ENCODE results near the gene ABHD12.
"Not testable (repeated sequence)": the region's sequence is repeated elsewhere in the genome, so short reads cannot be mapped to it uniquely, and the experiment has no call there.

The ABHD12 gene

DNA sequence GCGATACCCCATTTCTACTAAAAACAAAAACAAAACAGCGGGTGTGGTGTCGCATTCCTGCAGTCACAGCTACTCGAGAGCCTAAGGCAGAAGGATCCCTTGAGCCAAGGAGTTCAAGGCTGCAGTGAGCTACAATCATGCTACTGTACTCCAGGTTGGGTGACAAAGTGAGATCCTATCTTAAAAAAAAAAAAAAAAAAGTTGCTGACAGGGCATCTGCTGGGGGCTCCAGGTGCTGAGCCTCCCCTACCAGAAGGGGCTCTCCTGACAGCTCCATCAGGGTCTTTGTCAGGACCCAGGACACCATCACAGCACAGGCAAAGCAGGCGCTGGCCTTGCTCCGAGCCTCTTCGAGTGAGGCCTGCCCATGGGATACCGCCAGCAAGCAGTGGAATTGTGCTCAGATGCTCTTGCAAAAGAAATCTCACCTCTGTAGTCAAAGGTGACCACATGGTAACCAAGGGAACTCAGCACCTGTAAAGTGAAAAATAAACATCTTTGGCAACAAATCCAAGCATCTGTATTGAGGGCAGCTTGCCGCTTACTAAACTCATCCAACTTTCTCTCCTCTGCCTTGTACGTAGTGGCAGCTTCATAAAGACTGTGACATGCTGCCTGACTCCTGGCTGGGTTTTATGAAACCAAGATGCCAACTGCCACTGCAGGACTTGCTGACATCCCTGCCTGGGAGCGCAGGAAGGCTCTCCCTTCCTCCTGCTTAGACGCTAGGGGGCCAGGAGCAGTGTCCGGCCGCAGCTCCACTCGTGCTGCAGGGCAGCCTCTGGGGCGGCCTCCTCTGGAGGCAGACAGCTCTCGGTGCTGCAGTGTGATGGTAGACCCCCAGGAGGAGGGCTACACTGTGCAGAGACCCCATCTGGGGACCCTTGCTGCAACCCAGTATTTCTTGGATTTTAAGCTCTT lies 75.9 kb downstream of the ABHD12 start:
- peak; percentile 66 for DNase-seq
- in situ Hi-C loops (cut with HindIII; ENCODE audit: low pct_ligation_motif_present, low pct_unique_long_range_greater_than_20kb, low sequenced_read_pairs), result no loop called here

DNA sequence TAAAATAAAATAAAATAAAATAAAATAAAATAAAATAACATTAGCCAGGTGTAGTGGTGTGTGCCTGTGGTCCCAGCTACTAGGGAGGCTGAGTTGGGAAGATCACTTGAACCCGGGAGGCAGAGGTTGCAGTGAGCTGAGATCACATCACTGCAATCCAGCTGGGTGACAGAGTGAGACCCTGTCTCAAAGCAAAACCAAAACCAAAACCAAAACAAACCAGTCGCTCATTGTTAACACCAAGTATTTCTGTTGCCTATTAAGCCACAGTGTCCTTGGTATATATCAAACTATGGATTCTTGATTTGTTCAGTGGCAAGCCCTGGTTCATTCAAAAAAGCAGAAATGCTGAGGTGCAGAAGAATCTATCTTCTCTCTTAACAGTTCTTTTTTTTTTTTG lies 77.0 kb downstream of the ABHD12 start:
- in situ Hi-C loops (cut with HindIII; ENCODE audit: low pct_ligation_motif_present, low pct_unique_long_range_greater_than_20kb, low sequenced_read_pairs), result no loop called here
- DNase-seq, result no peak

DNA sequence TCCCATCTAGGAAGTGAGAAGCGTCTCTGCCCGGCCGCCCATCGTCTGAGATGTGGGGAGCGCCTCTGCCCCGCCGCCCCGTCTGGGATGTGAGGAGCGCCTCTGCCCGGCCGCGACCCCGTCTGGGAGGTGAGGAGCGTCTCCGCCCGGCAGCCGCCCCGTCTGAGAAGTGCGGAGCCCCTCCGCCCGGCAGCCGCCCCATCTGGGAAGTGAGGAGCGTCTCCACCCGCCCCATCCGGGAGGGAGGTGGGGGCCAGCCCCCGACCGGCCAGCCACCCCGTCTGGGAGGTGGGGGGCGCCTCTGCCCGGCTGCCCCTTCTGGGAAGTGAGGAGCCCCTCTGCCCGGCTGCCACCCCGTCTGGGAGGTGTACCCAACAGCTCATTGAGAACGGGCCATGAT lies 77.9 kb downstream of the ABHD12 start:
- in situ Hi-C loops (cut with HindIII; ENCODE audit: low pct_ligation_motif_present, low pct_unique_long_range_greater_than_20kb, low sequenced_read_pairs); DNase-seq: not testable (repeated sequence)

DNA sequence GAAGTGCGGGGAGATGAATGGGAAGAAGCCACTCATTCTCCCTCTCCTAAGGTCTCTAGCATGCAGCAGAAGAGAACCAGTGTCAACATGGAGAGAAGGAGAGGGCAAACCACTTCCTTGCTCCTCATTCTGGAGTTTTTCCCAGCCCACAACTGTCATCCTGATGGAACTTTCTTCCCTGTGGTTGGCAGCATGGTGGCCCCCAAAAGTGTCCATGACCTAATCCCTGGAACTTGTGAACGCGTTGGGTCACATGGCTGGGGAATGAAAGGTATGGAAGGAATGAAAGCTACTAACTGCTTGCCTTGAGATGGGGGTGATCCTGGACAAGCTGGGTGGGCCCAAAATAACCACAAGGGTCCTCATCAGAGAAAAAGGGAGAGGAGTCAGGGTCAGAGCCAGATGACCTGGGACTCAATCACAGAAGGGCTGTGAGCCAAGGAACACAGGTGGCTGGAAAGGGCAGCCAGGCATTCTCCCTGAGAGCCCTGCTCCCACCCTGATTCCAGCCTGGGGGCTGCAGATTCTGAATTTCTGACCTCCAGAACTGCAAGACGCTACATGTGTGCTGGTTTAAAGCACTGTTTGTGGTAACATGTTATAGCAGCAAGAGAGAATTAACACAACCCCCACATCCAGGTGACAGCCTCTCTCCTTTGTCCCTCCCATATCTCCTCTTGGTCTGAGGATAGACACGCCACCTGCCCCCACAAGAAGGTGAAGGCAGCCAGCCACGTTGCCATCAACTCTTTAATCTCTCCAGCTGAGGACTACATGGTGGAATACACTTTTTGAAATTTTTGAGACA lies 79.5 kb downstream of the ABHD12 start:
- in situ Hi-C loops (cut with HindIII; ENCODE audit: low pct_ligation_motif_present, low pct_unique_long_range_greater_than_20kb, low sequenced_read_pairs), result no loop called here
- DNase-seq, result peak; percentile 78

DNA sequence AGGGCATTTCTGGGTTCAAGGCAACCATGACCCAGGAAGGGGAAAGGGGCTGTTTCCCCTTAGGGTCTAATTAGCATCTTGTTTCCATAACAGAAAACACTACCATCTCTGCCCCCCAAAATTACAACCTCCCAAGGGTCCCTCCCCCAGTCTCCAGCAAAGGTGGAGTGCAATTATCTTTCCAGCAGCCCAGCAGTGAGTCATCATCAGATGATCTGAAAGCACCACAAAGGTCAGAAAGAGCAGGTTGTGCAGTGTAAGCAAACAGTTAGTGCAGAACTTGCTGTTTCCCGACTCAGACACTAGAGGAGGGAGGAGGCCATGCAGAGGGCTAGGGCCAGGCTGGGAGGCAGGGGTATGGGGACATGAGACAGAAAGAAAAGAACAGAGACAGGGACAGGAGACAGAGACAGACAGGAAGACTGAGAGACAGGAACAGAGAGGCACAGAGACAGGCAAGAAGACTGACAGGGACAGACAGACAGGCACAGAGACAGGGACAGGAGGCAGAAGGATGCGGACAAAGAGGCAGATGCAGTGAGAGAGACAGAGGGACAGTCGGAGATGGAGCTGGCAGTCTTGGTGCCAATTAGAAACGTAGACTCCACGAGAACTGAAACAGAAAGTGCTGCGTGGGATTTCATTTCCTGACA lies 80.2 kb downstream of the ABHD12 start:
- in situ Hi-C loops (cut with HindIII; ENCODE audit: low pct_ligation_motif_present, low pct_unique_long_range_greater_than_20kb, low sequenced_read_pairs), result no loop called here
- peak; percentile 95 for DNase-seq

DNA sequence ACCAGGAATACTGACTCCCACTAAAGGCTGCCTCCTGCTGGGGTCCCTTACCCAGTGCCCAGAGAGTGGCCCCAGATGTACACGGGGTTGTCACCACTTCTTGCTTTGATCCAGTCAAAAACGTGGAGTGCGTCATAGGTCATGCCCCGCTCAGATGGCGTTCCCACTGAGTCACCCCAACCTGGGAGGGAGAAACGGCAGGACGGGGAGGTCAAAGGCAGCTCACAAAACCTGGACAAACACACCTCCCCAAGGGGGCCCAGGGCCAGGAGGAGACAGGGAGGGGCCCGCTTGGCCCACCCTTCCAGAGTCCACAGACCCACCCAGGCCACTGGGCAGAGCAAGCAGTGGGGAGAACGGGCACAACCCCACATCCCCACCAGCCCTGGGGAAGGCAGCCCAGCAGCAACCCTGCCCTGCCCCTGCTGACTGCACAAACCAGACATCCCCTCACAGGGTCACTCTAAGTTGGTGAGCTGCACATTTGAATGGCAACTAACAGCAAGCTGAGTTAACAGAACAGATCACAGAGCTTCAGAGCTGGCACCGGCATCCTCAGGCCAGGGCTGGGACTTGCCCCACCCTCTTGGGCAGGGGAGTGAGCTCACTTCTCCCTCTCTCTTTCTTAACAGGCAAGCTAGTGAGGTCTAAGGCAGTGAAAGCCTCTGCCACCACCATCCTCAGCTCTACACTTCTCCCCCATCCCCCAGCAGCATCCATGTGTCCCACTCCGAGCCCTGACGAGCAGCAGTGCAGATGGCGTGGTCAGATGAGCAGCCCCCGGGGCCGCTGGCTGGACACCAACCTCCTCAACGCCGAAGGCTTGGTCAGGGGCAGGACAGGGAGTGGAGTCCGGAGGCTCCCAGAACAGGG lies 81.0 kb downstream of the ABHD12 start:
- peak; percentile 85 for DNase-seq
- in situ Hi-C loops (cut with HindIII; ENCODE audit: low pct_ligation_motif_present, low pct_unique_long_range_greater_than_20kb, low sequenced_read_pairs), result no loop called here

DNA sequence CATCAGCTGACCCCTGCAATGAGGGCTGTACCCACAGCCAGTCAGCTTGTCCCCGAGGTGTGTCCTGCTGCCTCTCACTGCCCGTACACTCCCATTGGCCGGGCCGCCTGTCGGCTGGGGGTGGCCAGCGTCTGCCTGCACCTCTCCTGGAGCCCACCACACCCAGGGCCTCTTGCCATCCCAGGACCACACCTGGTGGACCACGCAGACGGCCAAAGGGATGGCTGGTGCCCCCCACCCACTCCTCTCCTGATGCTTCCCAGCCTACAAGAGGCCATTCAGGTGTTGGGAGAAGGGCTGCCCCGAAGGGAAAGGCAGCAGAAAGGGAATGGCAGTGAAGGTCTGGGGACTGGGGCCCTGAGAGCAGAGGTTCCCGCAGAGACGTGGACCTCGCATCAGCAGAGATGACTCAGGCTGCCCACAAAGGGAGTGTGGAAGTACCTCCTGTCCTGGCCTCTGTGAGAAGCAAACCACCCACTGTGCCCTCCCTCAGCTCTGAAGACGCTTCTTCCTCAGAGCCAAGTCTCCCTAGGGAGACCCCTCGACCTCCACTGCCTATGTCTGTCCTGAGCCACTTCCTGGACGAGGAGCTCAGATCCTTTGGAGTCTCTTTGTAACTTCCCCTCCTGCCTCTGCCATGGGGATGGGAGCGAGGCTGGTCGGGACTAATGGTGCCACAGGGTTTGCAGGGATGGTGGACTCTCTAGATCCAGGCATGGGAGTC lies 81.8 kb downstream of the ABHD12 start:
- in situ Hi-C loops (cut with HindIII; ENCODE audit: low pct_ligation_motif_present, low pct_unique_long_range_greater_than_20kb, low sequenced_read_pairs), result no loop called here
- peak; percentile 83 for DNase-seq

DNA sequence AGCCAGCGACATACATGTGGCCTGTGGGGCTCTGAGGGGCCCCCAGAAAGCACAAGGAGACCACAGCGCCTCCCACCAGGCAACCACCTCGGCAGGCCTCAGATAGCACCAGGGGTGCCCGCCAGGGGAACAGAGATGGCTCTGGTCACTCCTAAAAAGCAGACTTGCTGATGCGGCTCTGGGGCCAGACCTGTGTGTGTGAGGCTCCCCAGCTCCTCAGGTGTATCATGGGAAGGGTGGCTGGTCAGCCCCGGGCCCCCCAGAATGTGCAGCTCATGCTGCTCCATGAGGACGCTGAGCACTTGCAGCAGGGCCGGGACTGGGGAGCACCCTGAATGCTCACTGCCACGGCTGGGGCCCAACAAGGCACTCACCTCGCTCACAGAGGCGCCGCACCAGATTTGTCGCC lies 82.5 kb downstream of the ABHD12 start:
- DNase-seq, result no peak
- in situ Hi-C loops (cut with HindIII; ENCODE audit: low pct_ligation_motif_present, low pct_unique_long_range_greater_than_20kb, low sequenced_read_pairs), result no loop called here

DNA sequence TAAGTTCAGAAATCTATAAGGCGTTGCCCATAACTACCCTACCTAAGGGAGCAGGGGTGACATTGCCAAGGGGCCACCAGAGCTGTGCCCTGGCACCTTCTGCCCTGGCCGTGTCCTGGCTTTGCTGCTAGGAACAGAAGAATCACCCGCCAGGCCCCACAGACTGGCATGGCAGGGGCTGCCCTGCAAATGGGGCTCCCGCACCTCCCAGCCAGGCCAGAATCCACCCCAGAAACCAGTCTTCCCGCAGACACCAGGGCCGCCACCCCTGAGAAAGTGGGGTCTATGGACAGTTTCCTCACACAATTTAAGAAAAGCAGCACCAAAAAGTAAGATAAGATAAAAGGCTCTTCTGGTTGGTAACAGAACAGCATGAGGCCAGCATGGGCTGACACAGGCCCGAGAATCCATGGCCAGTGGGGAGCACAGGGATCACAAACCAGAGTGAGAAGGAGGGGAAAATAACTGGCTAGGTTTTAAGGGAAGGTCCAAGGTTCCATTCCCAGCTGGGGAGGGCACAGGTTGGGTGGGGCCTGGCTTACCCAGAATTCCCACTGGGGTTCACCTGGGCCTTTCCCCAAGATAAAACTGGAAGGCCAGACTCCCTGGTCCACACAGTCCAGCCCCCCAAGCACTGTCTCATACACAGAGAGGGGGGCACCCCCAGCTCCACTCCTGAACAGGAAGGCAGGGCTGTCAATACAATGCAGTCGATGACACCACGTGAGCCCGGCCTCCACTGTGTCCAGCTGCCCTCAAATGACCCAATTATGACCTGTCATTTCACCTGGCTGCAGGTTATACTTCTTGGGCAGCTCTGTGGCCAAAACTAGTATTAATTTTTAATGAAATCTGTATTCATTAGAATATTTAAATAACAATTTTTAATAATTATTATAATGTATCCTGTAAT lies 83.4 kb downstream of the ABHD12 start:
- in situ Hi-C loops (cut with HindIII; ENCODE audit: low pct_ligation_motif_present, low pct_unique_long_range_greater_than_20kb, low sequenced_read_pairs), result no loop called here
- no peak for DNase-seq

DNA sequence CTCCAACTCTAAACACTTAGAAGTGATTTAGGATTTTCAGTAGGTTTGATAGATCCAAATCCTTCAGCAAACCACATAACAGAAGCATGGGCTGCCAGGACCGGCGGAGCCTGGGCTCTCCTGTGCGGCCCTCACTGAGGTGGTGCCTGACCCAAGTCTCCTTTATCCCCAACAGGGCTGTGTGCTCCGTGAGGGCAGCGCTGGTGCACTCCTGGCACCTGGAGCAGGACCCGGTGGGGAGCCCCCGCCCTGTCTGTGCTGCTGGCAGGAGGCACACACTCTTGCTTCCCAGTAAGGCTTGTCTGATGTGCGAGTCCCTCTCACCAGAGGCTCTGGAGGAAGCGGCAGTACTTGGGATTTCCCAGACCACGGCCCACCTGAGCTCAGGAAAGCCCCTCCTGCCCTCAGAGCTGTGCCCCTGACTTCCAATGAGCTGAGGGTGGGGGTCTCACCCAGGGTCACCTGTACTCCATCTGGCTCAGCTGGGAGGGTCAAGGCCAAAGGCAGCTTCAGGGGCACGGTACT lies 86.5 kb downstream of the ABHD12 start:
- no peak for DNase-seq
- in situ Hi-C loops (cut with HindIII; ENCODE audit: low pct_ligation_motif_present, low pct_unique_long_range_greater_than_20kb, low sequenced_read_pairs), result no loop called here

DNA sequence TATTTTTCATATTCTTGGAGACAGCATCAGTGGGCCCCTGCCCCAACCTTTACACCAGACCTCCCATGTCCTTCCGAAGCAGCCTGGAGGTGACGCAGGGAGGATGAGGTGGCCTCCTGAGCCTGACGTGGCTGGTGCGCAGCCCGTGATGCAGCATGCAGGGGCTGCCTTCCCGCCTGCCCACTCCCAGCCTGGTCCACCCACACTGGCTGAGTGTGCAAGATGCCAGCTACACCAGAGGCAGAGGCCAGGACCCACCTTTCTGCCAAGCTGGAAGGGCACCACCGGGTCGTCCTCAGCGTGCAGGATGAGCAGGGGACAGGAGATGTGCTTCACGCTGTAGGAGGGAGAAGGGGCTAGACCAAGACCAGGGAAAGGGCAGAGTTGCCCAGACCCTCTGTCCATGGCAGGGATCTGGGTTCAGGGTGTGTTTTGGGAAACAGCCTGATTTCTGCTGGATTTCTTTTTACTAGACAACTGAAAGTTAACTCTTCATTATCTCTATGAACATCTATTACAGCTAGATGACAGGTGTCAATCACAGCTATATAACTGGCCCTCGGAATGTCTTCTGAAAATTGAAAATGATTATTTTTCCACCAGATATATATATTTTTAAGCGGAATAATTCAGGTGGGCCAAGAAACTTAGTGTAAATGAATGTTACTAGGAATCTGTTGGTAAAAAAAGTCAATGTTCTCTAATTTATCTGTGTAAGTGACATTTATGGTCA lies 87.2 kb downstream of the ABHD12 start:
- no peak for DNase-seq
- in situ Hi-C loops (cut with HindIII; ENCODE audit: low pct_ligation_motif_present, low pct_unique_long_range_greater_than_20kb, low sequenced_read_pairs), result no loop called here

DNA sequence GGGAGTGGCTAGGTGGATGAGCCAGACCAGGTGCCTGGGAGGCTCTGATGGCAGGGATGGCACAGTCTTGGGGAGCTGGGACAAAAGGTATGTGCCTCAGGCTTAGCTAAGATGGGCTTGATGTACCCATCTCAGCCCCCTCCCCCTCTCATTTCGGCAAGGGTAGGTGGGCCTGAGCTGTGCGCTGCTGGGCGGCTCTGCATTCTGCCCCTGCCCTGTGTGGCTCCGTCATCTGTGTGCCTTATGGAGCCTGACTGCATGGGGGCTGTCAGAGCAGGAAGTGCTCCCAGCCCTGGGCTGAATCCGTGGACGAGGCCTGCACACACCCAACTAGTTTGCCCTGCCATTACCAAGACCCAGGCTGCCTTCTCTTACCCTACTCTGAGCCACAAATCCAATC lies 88.0 kb downstream of the ABHD12 start:
- in situ Hi-C loops (cut with HindIII; ENCODE audit: low pct_ligation_motif_present, low pct_unique_long_range_greater_than_20kb, low sequenced_read_pairs), result no loop called here

DNA sequence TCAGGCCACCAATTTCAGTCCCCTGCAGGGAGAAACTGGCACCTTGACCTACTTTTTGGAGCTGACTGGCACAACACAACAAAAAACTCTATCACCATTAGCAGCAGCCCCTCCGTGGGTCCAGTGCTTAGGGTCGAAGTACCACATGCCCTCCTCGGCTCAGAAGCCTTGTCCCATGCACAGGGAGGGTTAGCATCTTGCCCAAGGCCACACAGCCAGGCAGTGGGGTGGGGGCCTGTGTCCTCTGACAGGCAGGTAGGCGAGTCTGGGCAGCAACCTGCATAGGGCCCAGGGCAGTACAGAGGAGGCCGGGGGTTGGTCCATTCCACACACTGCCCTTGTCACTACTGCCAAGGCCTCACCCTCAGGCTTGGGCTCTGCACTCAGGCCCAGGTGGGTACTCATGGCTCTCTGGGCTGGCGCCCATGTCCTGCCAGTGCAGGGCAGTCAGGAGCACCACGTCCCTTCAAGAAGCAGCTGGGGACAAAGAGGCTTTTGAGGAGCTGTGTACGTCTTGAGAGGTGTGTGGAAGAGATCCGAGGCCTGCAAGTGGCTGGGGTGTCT lies 89.2 kb downstream of the ABHD12 start:
- in situ Hi-C loops (cut with HindIII; ENCODE audit: low pct_ligation_motif_present, low pct_unique_long_range_greater_than_20kb, low sequenced_read_pairs), result no loop called here

More for the DNA sequence above, 88.0 kb downstream of the ABHD12 start:
- no peak for DNase-seq

DNA sequence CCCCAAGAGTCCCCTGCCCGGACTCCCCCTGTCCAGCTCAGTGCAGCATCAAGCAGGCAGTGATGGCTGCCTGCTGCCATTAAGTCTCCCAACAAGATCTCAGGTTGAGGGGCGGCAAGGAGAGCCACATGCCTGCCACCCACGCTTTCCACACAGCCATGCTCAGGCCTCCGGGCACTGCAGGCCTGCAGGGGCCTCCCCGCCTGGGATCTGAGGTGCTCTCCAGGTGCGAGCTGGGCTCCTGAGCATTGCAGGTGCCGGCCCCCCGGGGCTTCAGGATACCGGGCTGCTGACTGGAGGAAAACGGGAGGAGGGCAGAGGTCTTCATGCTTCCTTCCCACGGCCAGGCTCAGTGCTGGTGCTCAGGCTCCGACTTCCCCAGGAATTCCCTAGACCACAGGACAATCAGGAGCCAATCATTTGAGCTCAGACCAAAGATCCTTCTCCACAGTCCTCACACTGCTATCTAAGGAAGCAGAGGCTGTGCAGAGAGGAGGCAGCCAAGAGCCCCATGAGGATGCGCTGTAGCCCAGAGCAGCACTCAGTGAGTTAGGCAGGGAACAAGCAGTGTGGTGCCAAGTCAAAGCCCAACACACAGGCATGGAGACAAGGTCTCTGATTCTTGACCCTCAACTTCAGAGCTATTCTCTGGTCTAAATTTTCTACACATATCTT lies 90.0 kb downstream of the ABHD12 start:
- in situ Hi-C loops (cut with HindIII; ENCODE audit: low pct_ligation_motif_present, low pct_unique_long_range_greater_than_20kb, low sequenced_read_pairs), result no loop called here

More for the DNA sequence above, 89.2 kb downstream of the ABHD12 start:
- DNase-seq, result no peak

DNA sequence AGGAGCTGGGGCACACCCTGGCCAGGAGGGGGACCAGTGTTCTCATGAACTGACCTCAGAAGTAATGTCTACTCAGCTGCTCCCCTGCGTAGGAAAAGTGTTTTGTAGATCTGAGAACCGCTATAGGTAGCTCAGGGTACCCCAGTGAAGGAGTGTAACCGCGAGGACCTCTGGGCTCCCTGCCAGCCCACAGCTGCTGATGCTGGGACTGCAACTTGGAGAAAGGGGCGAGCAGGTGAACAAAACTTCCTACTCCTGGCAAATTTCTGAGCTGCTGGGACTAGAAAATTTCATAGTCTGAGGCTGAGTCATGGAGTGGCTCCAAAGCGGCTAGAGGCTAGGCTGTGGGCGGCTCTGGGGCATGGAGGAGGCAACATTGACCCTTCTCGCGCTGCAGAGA lies 90.8 kb downstream of the ABHD12 start:
- peak; percentile 60 for DNase-seq
- in situ Hi-C loops (cut with HindIII; ENCODE audit: low pct_ligation_motif_present, low pct_unique_long_range_greater_than_20kb, low sequenced_read_pairs), result no loop called here

More for the DNA sequence above, 90.0 kb downstream of the ABHD12 start:
- DNase-seq, result peak; percentile 40

All from ACHN (cell line).